Measurements from ENCODE around the gene HSPA12B.

The HSPA12B gene

GRCh38 chr20:3704087-3704486 is 28.4 kb upstream of the HSPA12B start:
- DNase-seq = no peak

- DNase-seq = no peak
Measured at GRCh38 chr20:3705491-3705969, 27.0 kb upstream of the HSPA12B start.

DNA sequence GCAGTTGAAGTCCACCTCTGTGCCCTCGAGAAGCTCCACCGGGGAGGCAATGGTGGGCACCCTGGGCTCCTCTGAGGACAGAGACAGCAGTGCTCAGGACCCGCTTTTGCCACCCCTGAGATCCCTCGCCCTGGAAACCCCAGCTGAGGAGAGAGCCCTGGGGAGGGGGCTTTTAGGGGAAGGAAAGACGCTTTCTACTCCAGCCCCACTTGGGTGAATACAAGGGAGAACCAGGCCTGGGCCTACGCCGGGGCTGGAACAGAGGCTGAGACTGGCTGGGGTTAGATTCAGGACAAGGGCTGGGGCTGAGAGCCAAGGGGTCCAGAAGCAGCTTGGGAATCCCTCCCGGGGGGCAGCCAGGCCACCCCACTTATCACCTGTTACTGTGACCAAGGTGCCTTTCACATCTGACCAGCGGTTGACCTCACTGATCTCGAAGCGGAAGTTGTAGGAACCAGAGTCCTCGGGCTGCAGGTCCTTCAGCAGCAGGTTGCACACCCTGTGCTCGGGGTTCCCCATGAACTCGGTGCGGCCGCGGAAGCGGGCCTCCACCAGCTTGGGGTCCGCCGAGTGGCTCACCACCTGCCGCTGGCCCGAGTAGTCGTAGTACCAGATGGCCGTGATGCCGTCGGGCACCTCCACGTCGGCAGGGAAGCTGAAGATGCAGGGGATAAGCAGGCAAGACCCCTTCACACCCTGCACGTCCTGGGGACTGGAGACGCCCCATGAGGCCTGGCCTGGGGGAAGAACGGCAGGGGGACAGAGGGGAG is 26.3 kb upstream of the HSPA12B start:
- no peak for DNase-seq

DNA sequence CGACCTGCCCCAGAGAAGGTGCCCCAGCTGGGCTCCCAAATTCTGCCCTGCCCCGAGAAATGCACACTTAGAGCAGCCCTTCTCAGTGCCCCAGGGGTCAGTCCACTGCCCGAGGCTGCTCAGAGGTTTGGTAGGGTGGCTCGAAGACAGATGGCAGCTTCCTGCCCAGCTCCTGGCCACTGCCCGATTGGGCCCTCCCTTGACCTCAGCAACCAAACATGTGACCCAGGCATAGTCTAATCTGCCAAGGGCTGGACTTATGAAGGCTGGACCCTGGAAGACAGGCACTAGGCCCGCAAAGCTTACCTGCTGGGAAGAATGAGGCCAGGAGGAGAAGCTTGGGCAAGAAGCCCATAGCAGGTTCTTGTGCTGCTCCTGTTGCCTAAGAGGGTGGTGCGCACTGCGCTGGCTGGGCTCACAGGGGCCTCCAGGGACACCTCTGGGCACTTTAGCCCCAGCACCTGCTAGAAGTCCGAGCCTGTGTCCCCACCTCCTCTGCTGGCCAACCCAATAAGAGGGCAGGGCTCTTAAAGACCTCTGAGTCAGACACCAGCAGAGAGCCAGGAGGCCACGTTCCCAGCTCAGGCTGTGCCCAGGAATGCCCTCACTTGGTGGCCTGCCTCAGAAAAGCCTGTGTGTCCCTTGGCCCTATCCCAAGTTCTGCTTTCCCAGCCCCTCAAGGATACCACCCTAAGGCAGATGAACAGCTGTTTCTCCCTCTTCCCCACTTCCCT is 25.5 kb upstream of the HSPA12B start:
- DNase-seq = peak in 2 of 14 donors; percentile 12 to 42

GRCh38 chr20:3707508-3707899 is 25.0 kb upstream of the HSPA12B start:
- no peak for DNase-seq

GRCh38 chr20:3710011-3710466 is 22.4 kb upstream of the HSPA12B start:
- no peak for DNase-seq

GRCh38 chr20:3710703-3711483 is 21.6 kb upstream of the HSPA12B start:
- peak in 11 of 14 donors; percentile 13 to 84 (median 39) for DNase-seq

- no peak for DNase-seq
Measured at GRCh38 chr20:3711484-3711941, 21.0 kb upstream of the HSPA12B start.

DNA sequence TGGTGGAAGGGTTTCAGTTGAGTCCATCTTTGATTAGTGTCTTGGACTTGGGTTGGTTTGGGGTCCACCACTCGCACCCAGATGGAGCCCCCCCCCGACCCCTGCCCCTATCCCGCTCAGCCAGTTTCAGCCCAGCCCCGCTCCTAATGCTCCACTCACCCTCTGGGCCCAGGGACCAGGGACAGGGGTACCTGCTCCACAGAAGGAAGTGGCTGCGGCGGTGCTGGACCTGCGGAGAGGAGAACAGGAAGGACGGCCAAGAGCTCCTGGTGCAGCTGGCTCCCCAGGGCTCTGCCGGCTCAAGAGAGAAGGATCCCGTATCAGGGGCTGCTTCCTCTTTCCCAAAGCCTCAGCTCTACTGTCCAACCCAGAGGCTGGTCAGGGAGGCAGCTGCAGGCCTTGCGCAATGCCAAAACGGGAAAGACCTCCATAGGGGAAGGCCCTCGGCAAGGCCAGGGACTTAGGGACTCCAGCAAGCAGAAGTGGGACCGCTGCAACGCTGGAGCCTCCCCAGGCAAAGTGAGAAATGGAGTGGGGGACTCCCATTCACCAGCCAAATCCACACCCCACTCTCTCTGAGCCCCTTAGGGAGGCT is 20.1 kb upstream of the HSPA12B start, which contains the start of gene SIGLEC1:
Gene SIGLEC1 (minus strand): TSS at position 322 of the 595 bp plus-strand sequence. CDS start 5,472 bp downstream, outside the sequence.
- DNase-seq = peak in 7 of 14 donors; percentile 13 to 56 (median 21)

DNA sequence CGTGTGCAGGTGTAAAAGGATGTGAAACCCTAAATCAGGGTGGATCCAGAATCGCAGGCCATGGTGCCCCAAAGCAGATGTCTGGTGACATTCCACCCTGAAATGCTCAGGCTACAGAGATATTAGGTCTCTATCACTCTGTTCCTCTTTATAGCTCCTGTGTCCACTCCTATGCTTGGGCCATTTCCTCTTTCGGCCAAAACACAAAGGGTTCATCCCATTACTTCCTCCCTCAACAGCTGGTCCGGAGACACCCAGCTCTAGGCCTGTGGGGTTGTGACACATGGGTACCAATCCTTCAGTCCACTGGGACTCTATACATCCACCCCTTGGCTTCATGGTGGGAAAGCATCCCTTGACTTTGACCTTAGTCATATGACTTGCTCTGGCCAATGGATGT is 18.4 kb upstream of the HSPA12B start:
- peak in 2 of 14 donors; percentile 13 to 18 for DNase-seq

GRCh38 chr20:3716195-3716834 is 16.2 kb upstream of the HSPA12B start:
- DNase-seq = no peak

- no peak for DNase-seq
Measured at GRCh38 chr20:3719046-3719445, 13.4 kb upstream of the HSPA12B start.

DNA sequence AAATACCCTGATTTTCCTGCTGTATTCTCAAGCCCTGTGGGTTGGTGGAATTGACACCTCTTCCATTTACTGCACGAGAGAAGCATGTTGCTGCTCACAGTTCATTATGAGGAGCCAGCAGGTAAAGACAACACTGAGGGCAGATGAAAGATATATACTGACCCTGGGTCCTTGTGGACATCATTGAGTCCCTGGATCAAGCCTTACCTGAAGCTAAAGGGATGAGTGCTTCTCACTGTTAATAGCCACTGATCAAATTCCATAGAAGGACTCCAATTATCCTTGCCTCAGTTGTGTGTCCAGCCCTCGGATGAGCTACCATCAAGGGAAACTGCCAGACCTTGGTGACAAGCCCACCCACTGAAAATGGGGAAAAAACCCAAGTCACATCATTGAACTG is 12.4 kb upstream of the HSPA12B start:
- DNase-seq = no peak

- DNase-seq = no peak
Measured at GRCh38 chr20:3720626-3721025, 11.9 kb upstream of the HSPA12B start.

- DNase-seq = no peak
Measured at GRCh38 chr20:3721912-3722311, 10.6 kb upstream of the HSPA12B start.

DNA sequence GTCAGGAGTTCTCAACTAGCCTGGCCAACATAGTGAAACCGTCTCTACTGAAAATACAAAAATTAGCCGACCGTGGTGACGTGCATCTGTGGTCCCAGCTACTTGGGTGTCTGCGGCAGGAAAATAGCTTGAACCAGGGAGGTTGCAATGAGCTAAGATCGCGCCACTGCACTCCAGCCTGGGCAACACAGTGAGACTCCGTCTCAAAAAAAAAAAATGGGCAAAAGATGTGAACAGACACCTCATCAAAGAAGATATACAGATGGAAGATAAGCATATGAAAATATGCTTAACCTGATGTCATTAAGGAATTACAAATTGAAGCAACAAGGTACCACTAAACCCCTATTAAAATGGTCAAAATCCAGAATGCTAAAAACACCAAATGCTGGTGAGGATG is 9.2 kb upstream of the HSPA12B start:
- no peak for DNase-seq

GRCh38 chr20:3724356-3724755 is 8.1 kb upstream of the HSPA12B start:
- DNase-seq = no peak

- no peak for DNase-seq
Measured at GRCh38 chr20:3727401-3728021, 5.0 kb upstream of the HSPA12B start.

DNA sequence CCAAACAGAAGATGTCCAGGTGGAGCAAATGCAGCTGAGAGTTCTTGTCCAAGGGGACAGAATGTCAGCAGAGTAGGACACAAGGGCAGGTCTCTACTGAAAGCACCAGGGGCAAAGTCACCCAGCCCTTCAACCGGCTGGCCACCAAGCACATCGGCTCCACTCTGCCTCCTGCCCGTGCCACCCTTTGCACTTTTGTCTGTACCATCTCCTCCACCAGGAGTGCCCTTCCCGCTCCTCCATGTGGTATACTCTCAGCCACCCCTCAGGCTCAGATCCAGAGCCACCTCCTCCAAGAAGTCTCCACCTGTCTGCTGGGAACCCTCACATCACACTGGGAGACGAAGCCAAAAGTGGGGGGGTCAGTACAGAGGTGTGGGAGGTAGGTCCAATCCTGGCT is 4.1 kb upstream of the HSPA12B start:
- DNase-seq = no peak

- no peak for DNase-seq
Measured at GRCh38 chr20:3728876-3729275, 3.6 kb upstream of the HSPA12B start.

DNA sequence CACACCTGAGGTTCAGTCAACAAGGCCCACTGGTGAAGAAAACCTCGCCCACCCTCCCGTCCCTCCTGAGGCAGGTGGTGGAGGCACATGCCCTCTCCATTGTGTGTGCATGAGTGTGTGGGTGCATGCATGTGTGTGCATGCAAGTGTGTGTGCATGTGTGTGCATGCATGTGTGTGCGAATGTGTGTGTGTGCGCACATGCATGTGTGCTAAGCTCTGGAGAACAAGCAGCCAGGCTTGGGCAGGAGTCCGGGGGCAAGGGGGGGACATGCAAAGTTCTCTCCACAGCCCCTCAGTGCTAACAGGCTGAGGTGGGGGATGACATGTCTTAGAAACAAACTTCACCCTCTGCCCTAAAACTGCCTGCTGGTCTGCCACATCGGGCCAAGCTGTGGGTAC is 3.1 kb upstream of the HSPA12B start:
- DNase-seq = no peak

Data from C1 segment of cervical spinal cord (tissue), 14 donors.